Thoracic aorta (tissue), 2 donors: ENCODE results near the gene TRIM8. TPM values are rescaled to one million over a fixed set of nuclear protein-coding genes. Genes with fewer than 3 reads are reported as not detected.

Experiments used
- ATAC-seq: fragments of 150-250 bp; one replicate; pipeline ENCODE4 v1.8.0; 2017; ENCODE audit warnings: low read depth; ENCODE audit not compliant: insufficient number of reproducible peaks, low FRiP score
- DNase-seq: peaks from one replicate; pipeline ENCODE4 v3.0.0-alpha.2; 2020; ENCODE audit warnings: low spot score
- H3K27ac ChIP-seq, 2 donors: fragments of 200-600 bp; sonication (generic); 1 replicate in 1 of 2; 2 replicates in 1 of 2; pipeline ENCODE4 v1.5.1; 2016; ENCODE audit warnings: mild to moderate bottlenecking in 2 of 2, moderate library complexity in 2 of 2
- H3K27me3 ChIP-seq: fragments of 200-600 bp; sonication (generic); replicated peaks from 2 replicates; pipeline ENCODE4 v1.6.0; 2016; ENCODE audit warnings: mild to moderate bottlenecking; ENCODE audit not compliant: insufficient read depth
- H3K36me3 ChIP-seq: fragments of 200-600 bp; sonication (generic); one replicate; pipeline ENCODE4 v1.5.1; 2016
- H3K4me1 ChIP-seq, 2 donors: fragments of 200-600 bp; sonication (generic); 1 replicate in 1 of 2; 2 replicates in 1 of 2; pipeline versions ENCODE4 v1.5.1 to v1.6.0; 2016; ENCODE audit warnings: low read depth in 2 of 2, mild to moderate bottlenecking in 1 of 2; ENCODE audit not compliant: control insufficient read depth in 1 of 2
- H3K4me3 ChIP-seq: fragments of 200-600 bp; sonication (generic); 2 replicates; pipeline ENCODE4 v1.5.1; 2016; ENCODE audit warnings: mild to moderate bottlenecking
- H3K9me3 ChIP-seq: fragments of 200-600 bp; sonication (generic); 2 replicates; pipeline ENCODE4 v1.5.1; 2016
- CTCF ChIP-seq: fragments of 200-600 bp; sonication (generic); IDR thresholded peaks from one replicate; pipeline ENCODE4 v1.5.1; 2019; ENCODE audit warnings: antibody characterized with exemption
- total RNA-seq, 2 donors: library from RNA; depleted of rRNA; stranded (reverse); fragments of >200 nt; gene quantifications; one replicate each; pipeline versions ENCODE4 v1.1.0 to v1.2.3, GENCODE V29; 2016

TRIM8 gene
- total RNA-seq, 2 donors from 2014 or later, result 154 to 192 TPM

GRCh38 chr10:102614888-102615287 is 29.4 kb upstream of the TRIM8 start:
- Histone ChIP-seq H3K4me1 (peaks cover 20 to 46% of the 10 kb centered on the region in 2 donors), H3K4me3 (no peak overlapping the region), H3K27me3 (no peaks in the 10 kb centered on the region), H3K36me3 (peaks cover 21% of the 10 kb centered on the region), H3K9me3 (no peaks in the 10 kb centered on the region), H3K27ac (no peak overlapping the region)
- ATAC-seq, result no peak
- TF ChIP-seq CTCF, result no peak
- no peak for DNase-seq

GRCh38 chr10:102615361-102615760 is 28.9 kb upstream of the TRIM8 start:
- Histone ChIP-seq H3K4me1 (peaks cover 25 to 51% of the 10 kb centered on the region in 2 donors), H3K36me3 (peaks cover 21% of the 10 kb centered on the region), H3K4me3 (no peak overlapping the region), H3K9me3 (no peaks in the 10 kb centered on the region), H3K27me3 (no peaks in the 10 kb centered on the region), H3K27ac (no peak overlapping the region)
- no peak for TF ChIP-seq CTCF
- ATAC-seq (no peak), DNase-seq (no peak)

GRCh38 chr10:102616066-102616770 is 28.1 kb upstream of the TRIM8 start:
- Histone ChIP-seq H3K27ac (no peak overlapping the region), H3K4me3 (no peak overlapping the region), H3K27me3 (no peaks in the 10 kb centered on the region), H3K36me3 (peaks cover 21% of the 10 kb centered on the region), H3K4me1 (peaks cover 33 to 52% of the 10 kb centered on the region in 2 donors), H3K9me3 (no peaks in the 10 kb centered on the region)
- no peak for TF ChIP-seq CTCF
- DNase-seq (no peak), ATAC-seq (no peak)

GRCh38 chr10:102617041-102617440 is 27.2 kb upstream of the TRIM8 start:
- H3K27ac ChIP-seq, result no peak overlapping the region
- no peak overlapping the region for H3K4me3 ChIP-seq
- H3K36me3 ChIP-seq, result peaks cover 21% of the 10 kb centered on the region
- peaks cover 34 to 52% of the 10 kb centered on the region in 2 donors for H3K4me1 ChIP-seq
- no peak for TF ChIP-seq CTCF
- DNase-seq, result no peak
- no peaks in the 10 kb centered on the region for H3K27me3 ChIP-seq
- no peaks in the 10 kb centered on the region for H3K9me3 ChIP-seq
- no peak for ATAC-seq

- Histone ChIP-seq H3K4me3 (no peak overlapping the region), H3K36me3 (peaks cover 21% of the 10 kb centered on the region), H3K27me3 (no peaks in the 10 kb centered on the region), H3K27ac (no peak overlapping the region), H3K9me3 (no peaks in the 10 kb centered on the region), H3K4me1 (peaks cover 28 to 52% of the 10 kb centered on the region in 2 donors)
- ATAC-seq (no peak), DNase-seq (no peak)
- no peak for TF ChIP-seq CTCF
Observed at GRCh38 chr10:102617816-102618215, 26.5 kb upstream of the TRIM8 start.
